ENCODE data around the gene CCP110. TPM values are rescaled to one million over a fixed set of nuclear protein-coding genes. Genes with fewer than 3 reads are reported as not detected.

CCP110 gene
- total RNA-seq, 1 donor from 2014 or later: 32.7 TPM

- Histone ChIP-seq H4K20me1 (ENCODE audit: low read depth) (no peaks in the 10 kb centered on the region), H3K36me3 (no peaks in the 10 kb centered on the region), H3K27ac (no peak overlapping the region), H3K9ac (no peak overlapping the region), H3K4me2 (no peak overlapping the region), H3K4me1 (peaks cover 14% of the 10 kb centered on the region), H2AFZ (replicated peaks) (no peak overlapping the region), H3K27me3 (no peaks in the 10 kb centered on the region), H3F3A (ENCODE audit: low read depth) (peaks cover 6% of the 10 kb centered on the region), H3K79me2 (ENCODE audit: low read depth) (no peaks in the 10 kb centered on the region), H3K4me3 (no peak overlapping the region), H3K9me3 (ENCODE audit: low read depth) (no peaks in the 10 kb centered on the region)
- TF ChIP-seq CTCF (IDR thresholded peaks at IDR 0.05): no peak
- TF ChIP-seq EZH2 (IDR thresholded peaks at IDR 0.05): no peak
- no peak for TF ChIP-seq EZH2phosphoT487 (IDR thresholded peaks at IDR 0.05)
- peak overlapping the region; percentile 63 for H3K27ac Mint-ChIP-seq
- H3K4me3 Mint-ChIP-seq: no peak overlapping the region
- no peak for DNase-seq (ENCODE audit: low spot score)
- H3K36me3 Mint-ChIP-seq: no peaks in the 10 kb centered on the region
- peaks cover 16% of the 10 kb centered on the region for H3K4me1 Mint-ChIP-seq
- no peaks in the 10 kb centered on the region for H3K9me3 Mint-ChIP-seq
- H3K27me3 Mint-ChIP-seq (ENCODE audit: insufficient read depth, low read depth): peaks cover 2% of the 10 kb centered on the region
These were observed 37.7 kb upstream of the CCP110 start for GRCh38 chr16:19486051-19486450.

GRCh38 chr16:19486750-19487325 lies 36.9 kb upstream of the CCP110 start:
- no peak for TF ChIP-seq EZH2 (IDR thresholded peaks at IDR 0.05)
- no peak for TF ChIP-seq CTCF (IDR thresholded peaks at IDR 0.05)
- TF ChIP-seq EZH2phosphoT487 (IDR thresholded peaks at IDR 0.05): no peak

GRCh38 chr16:19488213-19488640 lies 35.5 kb upstream of the CCP110 start:
- peak overlapping the region; percentile 72 for H2AFZ ChIP-seq (replicated peaks)
- H3K4me3 ChIP-seq: no peak overlapping the region
- no peaks in the 10 kb centered on the region for H3K36me3 ChIP-seq
- no peaks in the 10 kb centered on the region for H4K20me1 ChIP-seq (ENCODE audit: low read depth)
- no peak overlapping the region for H3K9ac ChIP-seq
- no peak overlapping the region for H3K27ac ChIP-seq
- no peaks in the 10 kb centered on the region for H3K36me3 Mint-ChIP-seq
- H3K4me1 ChIP-seq: peaks cover 14% of the 10 kb centered on the region
- no peaks in the 10 kb centered on the region for H3K9me3 ChIP-seq (ENCODE audit: low read depth)
- no peak overlapping the region for H3K4me3 Mint-ChIP-seq
- H3K27me3 ChIP-seq: no peaks in the 10 kb centered on the region
- peaks cover 16% of the 10 kb centered on the region for H3K4me1 Mint-ChIP-seq
- H3K9me3 Mint-ChIP-seq: no peaks in the 10 kb centered on the region
- peak overlapping the region; percentile 21 for H3K4me2 ChIP-seq
- H3F3A ChIP-seq (ENCODE audit: low read depth): peaks cover 6% of the 10 kb centered on the region
- no peak overlapping the region for H3K27ac Mint-ChIP-seq
- no peak for TF ChIP-seq EZH2phosphoT487 (IDR thresholded peaks at IDR 0.05)
- no peak for TF ChIP-seq CTCF (IDR thresholded peaks at IDR 0.05)
- TF ChIP-seq EZH2 (IDR thresholded peaks at IDR 0.05): no peak
- no peak for DNase-seq (ENCODE audit: low spot score)
- peaks cover 4% of the 10 kb centered on the region for H3K27me3 Mint-ChIP-seq (ENCODE audit: insufficient read depth, low read depth)
- H3K79me2 ChIP-seq (ENCODE audit: low read depth): no peaks in the 10 kb centered on the region

More at GRCh38 chr16:19486750-19487325, 36.9 kb upstream of the CCP110 start:
- Histone ChIP-seq H3K4me3 (no peak overlapping the region), H3K36me3 (no peaks in the 10 kb centered on the region), H3F3A (ENCODE audit: low read depth) (peaks cover 6% of the 10 kb centered on the region), H2AFZ (replicated peaks) (no peak overlapping the region), H3K27me3 (no peaks in the 10 kb centered on the region), H4K20me1 (ENCODE audit: low read depth) (no peaks in the 10 kb centered on the region), H3K79me2 (ENCODE audit: low read depth) (no peaks in the 10 kb centered on the region), H3K4me1 (peaks cover 14% of the 10 kb centered on the region), H3K9ac (no peak overlapping the region), H3K27ac (no peak overlapping the region), H3K9me3 (ENCODE audit: low read depth) (no peaks in the 10 kb centered on the region), H3K4me2 (no peak overlapping the region)
- H3K4me1 Mint-ChIP-seq: peaks cover 16% of the 10 kb centered on the region
- no peaks in the 10 kb centered on the region for H3K9me3 Mint-ChIP-seq
- no peak overlapping the region for H3K27ac Mint-ChIP-seq
- H3K27me3 Mint-ChIP-seq (ENCODE audit: insufficient read depth, low read depth): peaks cover 4% of the 10 kb centered on the region
- no peak overlapping the region for H3K4me3 Mint-ChIP-seq
- H3K36me3 Mint-ChIP-seq: no peaks in the 10 kb centered on the region
- no peak for DNase-seq (ENCODE audit: low spot score)
